Measurements from ENCODE around the gene PARP3.

GRCh38 chr3:51928438-51928837, 13.7 kb upstream of the PARP3 start:
- no peak for TF ChIP-seq POLR2AphosphoS5 (IDR thresholded peaks at IDR 0.05; ENCODE audit: low read depth, low read length)
- TF ChIP-seq, protein P1, sequence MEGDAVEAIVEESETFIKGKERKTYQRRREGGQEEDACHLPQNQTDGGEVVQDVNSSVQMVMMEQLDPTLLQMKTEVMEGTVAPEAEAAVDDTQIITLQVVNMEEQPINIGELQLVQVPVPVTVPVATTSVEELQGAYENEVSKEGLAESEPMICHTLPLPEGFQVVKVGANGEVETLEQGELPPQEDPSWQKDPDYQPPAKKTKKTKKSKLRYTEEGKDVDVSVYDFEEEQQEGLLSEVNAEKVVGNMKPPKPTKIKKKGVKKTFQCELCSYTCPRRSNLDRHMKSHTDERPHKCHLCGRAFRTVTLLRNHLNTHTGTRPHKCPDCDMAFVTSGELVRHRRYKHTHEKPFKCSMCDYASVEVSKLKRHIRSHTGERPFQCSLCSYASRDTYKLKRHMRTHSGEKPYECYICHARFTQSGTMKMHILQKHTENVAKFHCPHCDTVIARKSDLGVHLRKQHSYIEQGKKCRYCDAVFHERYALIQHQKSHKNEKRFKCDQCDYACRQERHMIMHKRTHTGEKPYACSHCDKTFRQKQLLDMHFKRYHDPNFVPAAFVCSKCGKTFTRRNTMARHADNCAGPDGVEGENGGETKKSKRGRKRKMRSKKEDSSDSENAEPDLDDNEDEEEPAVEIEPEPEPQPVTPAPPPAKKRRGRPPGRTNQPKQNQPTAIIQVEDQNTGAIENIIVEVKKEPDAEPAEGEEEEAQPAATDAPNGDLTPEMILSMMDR (IDR thresholded peaks at IDR 0.05; ENCODE audit: control extremely low read depth in 1 of 3, insufficient read depth in 1 of 3, low read depth in 1 of 3, low read length in 3 of 3): no peak
